SH-SY5Y (cell line): ENCODE measurements around the gene CACNB3.

Source experiments
- GATA2 ChIP-seq: IDR thresholded peaks from 2 replicates; pipeline ENCODE4 v1.6.1; 2011; ENCODE audit warnings: mild to moderate bottlenecking, low read depth, low read length
- GATA3 ChIP-seq: IDR thresholded peaks from 2 replicates; pipeline ENCODE4 v1.6.1; 2011; ENCODE audit warnings: low read depth, mild to moderate bottlenecking, low read length, moderate library complexity

- no peak for TF ChIP-seq GATA2
- no peak for TF ChIP-seq GATA3
Observed at GRCh38 chr12:48865281-48866051, 47.2 kb downstream of the CACNB3 start, which contains the start of gene RND1.
